UCSD-AML1 (cell line): ENCODE measurements around the gene USP13.
"Not testable (repeated sequence)": the region's sequence is repeated elsewhere in the genome, so short reads cannot be mapped to it uniquely, and the experiment has no call there.

Experiments used
- DNase-seq: peaks from one replicate; lab custom pipeline; 2025; ENCODE audit not compliant: unreplicated experiment; lab: John Stamatoyannopoulos, UW

Gene USP13

GRCh38 chr3:179733797-179734196 lies 81.0 kb downstream of the USP13 start:
- DNase-seq: no peak

GRCh38 chr3:179734497-179735281 lies 81.8 kb downstream of the USP13 start:
- DNase-seq: no peak

- DNase-seq: no peak
These were observed 82.5 kb downstream of the USP13 start for GRCh38 chr3:179735321-179735720.

GRCh38 chr3:179738998-179739397 lies 86.2 kb downstream of the USP13 start:
- DNase-seq: no peak

- no peak for DNase-seq
These were observed 87.2 kb downstream of the USP13 start for GRCh38 chr3:179739816-179740594.

GRCh38 chr3:179743913-179744312 lies 91.1 kb downstream of the USP13 start:
- peak; percentile 23 for DNase-seq

GRCh38 chr3:179744667-179745066 lies 91.8 kb downstream of the USP13 start:
- no peak for DNase-seq

GRCh38 chr3:179745079-179745478 lies 92.2 kb downstream of the USP13 start:
- DNase-seq: no peak

- DNase-seq: no peak
These were observed 92.9 kb downstream of the USP13 start for GRCh38 chr3:179745716-179746115.

GRCh38 chr3:179750720-179751328 lies 98.0 kb downstream of the USP13 start:
- DNase-seq: peak; percentile 14

- DNase-seq: no peak
These were observed 108.1 kb downstream of the USP13 start for GRCh38 chr3:179760944-179761343.

GRCh38 chr3:179765396-179765795 lies 112.6 kb downstream of the USP13 start:
- DNase-seq: no peak

- DNase-seq: no peak
These were observed 113.7 kb downstream of the USP13 start for GRCh38 chr3:179766416-179767133.

- peak; percentile 36 for DNase-seq
These were observed 115.2 kb downstream of the USP13 start for GRCh38 chr3:179768080-179768479.

GRCh38 chr3:179769411-179770247 lies 116.8 kb downstream of the USP13 start:
- no peak for DNase-seq

GRCh38 chr3:179771797-179772196 lies 119.0 kb downstream of the USP13 start:
- no peak for DNase-seq

GRCh38 chr3:179772297-179772696 lies 119.5 kb downstream of the USP13 start:
- no peak for DNase-seq

GRCh38 chr3:179775416-179776122 lies 122.7 kb downstream of the USP13 start:
- DNase-seq: no peak

GRCh38 chr3:179782841-179783240 lies 130.0 kb downstream of the USP13 start:
- DNase-seq: not testable (repeated sequence)

- DNase-seq: no peak
These were observed 136.2 kb downstream of the USP13 start for GRCh38 chr3:179788996-179789395.
